Measurements from ENCODE around the gene RPTN. TPM values are rescaled to one million over a fixed set of nuclear protein-coding genes. Genes with fewer than 3 reads are reported as not detected.

Gene RPTN
- total and polyA plus RNA-seq, 2 of the 4 experiments (the other 2 are of a cell fraction), result not detected

Other genes starting within 250 kb of the RPTN start
- 7.3 and 8.3 TPM in 2 replicates for gene THEM4, start 249.7 kb downstream of the RPTN start, total RNA-seq (2012; rRNA removed)
- 12.2 and 15.7 TPM in 2 replicates for gene THEM4, start 249.7 kb downstream of the RPTN start, polyA plus RNA-seq (2012; rRNA removed)
- 77.2 and 86.0 TPM in 2 replicates for gene S100A10, start 165.4 kb downstream of the RPTN start, total RNA-seq (2012; rRNA removed)
- 223 and 277 TPM in 2 replicates for gene S100A10, start 165.4 kb downstream of the RPTN start, polyA plus RNA-seq (2012; rRNA removed)
- 117 and 167 TPM in 2 replicates for gene S100A11, start 122.2 kb downstream of the RPTN start, total RNA-seq (2012; rRNA removed)
- gene S100A11, start 122.2 kb downstream of the RPTN start, polyA plus RNA-seq (2012; rRNA removed), result 1,354 and 1,402 TPM in 2 replicates
- not detected in 2 replicates for gene TCHHL1, start 70.2 kb downstream of the RPTN start, total RNA-seq (2012; rRNA removed)
- not detected in 2 replicates for gene TCHHL1, start 70.2 kb downstream of the RPTN start, polyA plus RNA-seq (2012; rRNA removed)
- not detected in 2 replicates for gene TCHH, start 43.8 kb downstream of the RPTN start, total RNA-seq (2012; rRNA removed)
- gene TCHH, start 43.8 kb downstream of the RPTN start, polyA plus RNA-seq (2012; rRNA removed), result not detected in 2 replicates
- not detected in 2 replicates for gene HRNR, start 65.0 kb upstream of the RPTN start, total RNA-seq (2012; rRNA removed)
- under 0.01 TPM in 1 of 2 replicates, not detected in the other for gene HRNR, start 65.0 kb upstream of the RPTN start, polyA plus RNA-seq (2012; rRNA removed)
- not detected in 2 replicates for gene FLG, start 166.0 kb upstream of the RPTN start, total RNA-seq (2012; rRNA removed)
- gene FLG, start 166.0 kb upstream of the RPTN start, polyA plus RNA-seq (2012; rRNA removed), result under 0.01 TPM in 1 of 2 replicates, not detected in the other
- gene FLG2, start 200.8 kb upstream of the RPTN start, total RNA-seq (2012; rRNA removed), result not detected in 2 replicates
- 0.02 TPM in 1 of 2 replicates, not detected in the other for gene FLG2, start 200.8 kb upstream of the RPTN start, polyA plus RNA-seq (2012; rRNA removed)

Data from IMR-90 (cell line).